Neutrophil (primary cell): ENCODE measurements around the gene NELFCD.

Source experiments
- H3K27ac ChIP-seq: fragments of 200-600 bp; sonication (generic); 2 replicates; pipeline ENCODE4 v1.5.1; 2016; ENCODE audit warnings: mild to moderate bottlenecking, moderate library complexity
- H3K27me3 ChIP-seq: fragments of 200-600 bp; sonication (generic); 2 replicates; pipeline ENCODE4 v1.6.0; 2016; ENCODE audit warnings: mild to moderate bottlenecking
- H3K36me3 ChIP-seq: fragments of 200-600 bp; sonication (generic); 2 replicates; pipeline ENCODE4 v1.5.1; 2017
- H3K4me1 ChIP-seq, 2 experiments: fragments of 200-600 bp in 1 of 2; sonication (generic) in 1 of 2; 1 replicate in 1 of 2; 2 replicates in 1 of 2; pipeline versions ENCODE4 v1.5.1 to v1.6.1; 2013 to 2016; ENCODE audit warnings: low read depth in 1 of 2, low read length in 1 of 2, mild to moderate bottlenecking in 1 of 2, moderate library complexity in 1 of 2; ENCODE audit not compliant: control insufficient read depth in 1 of 2, insufficient read depth in 1 of 2
- H3K4me3 ChIP-seq, 2 experiments: fragments of 200-600 bp in 1 of 2; sonication (generic) in 1 of 2; 1 replicate in 1 of 2; 2 replicates in 1 of 2; pipeline ENCODE4 v1.5.1; 2013 to 2016; ENCODE audit warnings: low read depth in 1 of 2, low read length in 1 of 2, mild to moderate bottlenecking in 1 of 2, moderate library complexity in 1 of 2
- H3K9me3 ChIP-seq: fragments of 200-600 bp; sonication (generic); 2 replicates; pipeline ENCODE4 v1.5.1; 2016
- CTCF ChIP-seq: fragments of 200-600 bp; sonication (generic); IDR thresholded peaks from 2 replicates; pipeline ENCODE4 v1.5.1; 2016; ENCODE audit warnings: antibody characterized with exemption

Gene NELFCD

GRCh38 chr20:59032713-59033059, 51.6 kb downstream of the NELFCD start:
- peak overlapping the region; percentile 82 to 94 for H3K4me3 ChIP-seq
- H3K27ac ChIP-seq = peak overlapping the region; percentile 93
- peaks cover 37 to 38% of the 10 kb centered on the region in 2 experiments for H3K4me1 ChIP-seq
- no peaks in the 10 kb centered on the region for H3K9me3 ChIP-seq
- H3K36me3 ChIP-seq = peaks cover 66% of the 10 kb centered on the region
- no peak for TF ChIP-seq CTCF
- H3K27me3 ChIP-seq = no peaks in the 10 kb centered on the region

GRCh38 chr20:59033093-59033492, 52.0 kb downstream of the NELFCD start:
- TF ChIP-seq CTCF = no peak
- Histone ChIP-seq H3K4me1 (peaks cover 37 to 38% of the 10 kb centered on the region in 2 experiments), H3K27me3 (no peaks in the 10 kb centered on the region), H3K27ac (peak overlapping the region; percentile 93), H3K36me3 (peaks cover 66% of the 10 kb centered on the region), H3K9me3 (no peaks in the 10 kb centered on the region), H3K4me3 (peak overlapping the region; percentile 82 to 94)

GRCh38 chr20:59033616-59034165, 52.6 kb downstream of the NELFCD start:
- Histone ChIP-seq H3K36me3 (peaks cover 63% of the 10 kb centered on the region), H3K4me3 (no peak overlapping the region), H3K27ac (no peak overlapping the region), H3K9me3 (no peaks in the 10 kb centered on the region), H3K27me3 (no peaks in the 10 kb centered on the region), H3K4me1 (peaks cover 34 to 37% of the 10 kb centered on the region in 2 experiments)
- TF ChIP-seq CTCF = no peak

GRCh38 chr20:59035381-59035780, 54.3 kb downstream of the NELFCD start:
- no peak for TF ChIP-seq CTCF
- Histone ChIP-seq H3K27ac (no peak overlapping the region), H3K27me3 (no peaks in the 10 kb centered on the region), H3K36me3 (peaks cover 46% of the 10 kb centered on the region), H3K4me1 (peaks cover 17 to 20% of the 10 kb centered on the region in 2 experiments), H3K9me3 (no peaks in the 10 kb centered on the region), H3K4me3 (no peak overlapping the region)

- no peaks in the 10 kb centered on the region for H3K27me3 ChIP-seq
- no peak for TF ChIP-seq CTCF
- H3K27ac ChIP-seq = no peak overlapping the region
- no peaks in the 10 kb centered on the region for H3K9me3 ChIP-seq
- H3K4me3 ChIP-seq = no peak overlapping the region
- H3K36me3 ChIP-seq = peaks cover 46% of the 10 kb centered on the region
- peaks cover 14 to 19% of the 10 kb centered on the region in 2 experiments for H3K4me1 ChIP-seq
Measured at GRCh38 chr20:59037386-59037785, 56.3 kb downstream of the NELFCD start.

GRCh38 chr20:59039233-59039632, 58.2 kb downstream of the NELFCD start:
- no peak overlapping the region for H3K4me3 ChIP-seq
- no peak overlapping the region for H3K27ac ChIP-seq
- peaks cover 39% of the 10 kb centered on the region for H3K36me3 ChIP-seq
- no peak for TF ChIP-seq CTCF
- H3K4me1 ChIP-seq = peaks cover 22 to 28% of the 10 kb centered on the region in 2 experiments
- no peaks in the 10 kb centered on the region for H3K27me3 ChIP-seq
- H3K9me3 ChIP-seq = no peaks in the 10 kb centered on the region
